Retinal pigment epithelial cell (primary cell): ENCODE results near the gene HSD11B1.

ENCODE experiments used
- DNase-seq: peaks from one replicate; pipeline ENCODE4 v3.0.0-alpha.2; 2010; ENCODE audit warnings: low read depth
- H3K4me3 ChIP-seq: 2 replicates; pipeline ENCODE4 v1.5.1; 2011; ENCODE audit warnings: mild to moderate bottlenecking, low read length, control low read depth, moderate library complexity
- TF ChIP-seq, protein P1 (sequence below): conservative IDR thresholded peaks from 2 replicates; pipeline ENCODE4 v1.5.1; 2011; ENCODE audit warnings: low read depth, low read length, control low read depth, inconsistent platforms

The HSD11B1 gene

GRCh38 chr1:209704584-209704983 lies at the start of gene HSD11B1:
HSD11B1 (plus strand) TSS chr1:209704846; CDS start chr1:209704943, 97 bp downstream.
- TF ChIP-seq, protein P1, sequence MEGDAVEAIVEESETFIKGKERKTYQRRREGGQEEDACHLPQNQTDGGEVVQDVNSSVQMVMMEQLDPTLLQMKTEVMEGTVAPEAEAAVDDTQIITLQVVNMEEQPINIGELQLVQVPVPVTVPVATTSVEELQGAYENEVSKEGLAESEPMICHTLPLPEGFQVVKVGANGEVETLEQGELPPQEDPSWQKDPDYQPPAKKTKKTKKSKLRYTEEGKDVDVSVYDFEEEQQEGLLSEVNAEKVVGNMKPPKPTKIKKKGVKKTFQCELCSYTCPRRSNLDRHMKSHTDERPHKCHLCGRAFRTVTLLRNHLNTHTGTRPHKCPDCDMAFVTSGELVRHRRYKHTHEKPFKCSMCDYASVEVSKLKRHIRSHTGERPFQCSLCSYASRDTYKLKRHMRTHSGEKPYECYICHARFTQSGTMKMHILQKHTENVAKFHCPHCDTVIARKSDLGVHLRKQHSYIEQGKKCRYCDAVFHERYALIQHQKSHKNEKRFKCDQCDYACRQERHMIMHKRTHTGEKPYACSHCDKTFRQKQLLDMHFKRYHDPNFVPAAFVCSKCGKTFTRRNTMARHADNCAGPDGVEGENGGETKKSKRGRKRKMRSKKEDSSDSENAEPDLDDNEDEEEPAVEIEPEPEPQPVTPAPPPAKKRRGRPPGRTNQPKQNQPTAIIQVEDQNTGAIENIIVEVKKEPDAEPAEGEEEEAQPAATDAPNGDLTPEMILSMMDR: no peak
- DNase-seq: no peak
- no peak within 1 kb of the TSS for H3K4me3 ChIP-seq

- DNase-seq: no peak
- TF ChIP-seq, protein P1: no peak
- H3K4me3 ChIP-seq: no peak overlapping the region
Observed at GRCh38 chr1:209655411-209656231, 49.0 kb upstream of the HSD11B1 start.

- TF ChIP-seq, protein P1: no peak
- no peak for DNase-seq
- no peak overlapping the region for H3K4me3 ChIP-seq
Observed at GRCh38 chr1:209657140-209657879, 47.3 kb upstream of the HSD11B1 start.

- no peak for DNase-seq
- TF ChIP-seq, protein P1: no peak
- H3K4me3 ChIP-seq: no peak overlapping the region
Observed at GRCh38 chr1:209657918-209658317, 46.7 kb upstream of the HSD11B1 start.

DNA sequence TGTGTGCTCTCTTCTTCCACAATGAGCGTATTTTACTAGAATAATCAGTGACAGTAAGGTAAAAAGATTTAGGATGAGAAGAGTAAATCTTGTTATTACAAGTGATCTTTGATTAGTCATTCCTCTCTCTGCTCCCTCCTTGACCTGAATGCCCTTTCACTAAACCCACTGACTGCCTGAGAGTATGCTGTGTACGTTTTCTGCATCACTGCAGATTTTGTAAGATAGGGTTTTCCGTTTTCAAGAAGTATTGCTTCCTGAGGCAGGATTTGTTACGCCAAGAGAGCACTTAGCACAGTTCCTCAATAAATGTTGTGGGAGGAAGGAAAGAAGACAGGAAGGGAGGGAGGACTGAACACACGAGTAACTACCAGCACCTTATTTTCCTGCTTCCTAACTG lies 44.7 kb upstream of the HSD11B1 start:
- DNase-seq: no peak

GRCh38 chr1:209661071-209661470 lies 43.6 kb upstream of the HSD11B1 start:
- DNase-seq: no peak
- TF ChIP-seq, protein P1: no peak
- no peak overlapping the region for H3K4me3 ChIP-seq

More for the DNA sequence above, 44.7 kb upstream of the HSD11B1 start:
- H3K4me3 ChIP-seq: no peak overlapping the region
- TF ChIP-seq, protein P1: no peak
